SK-N-SH treated with all-trans-retinoic acid at 6 μM for 48 hours (cell line): ENCODE data around the gene FBXO17.
A peak's percentile ranks its signal among the peaks of the same experiment; 100 is the strongest.

Source experiments
- ATAC-seq: fragments of 200-7000 bp; cut with Tn5 transposase; 3 replicates; pipeline ENCODE4 v1.9.1; 2020; ENCODE audit warnings: mild to moderate bottlenecking, moderate library complexity
- ARNTL ChIP-seq: fragments of 450-650 bp; formaldehyde crosslinking; IDR thresholded peaks from 2 replicates; pipeline ENCODE4 v1.5.0; 2020; ENCODE audit warnings: low read depth, mild to moderate bottlenecking, moderate library complexity, borderline replicate concordance
- BACH2 ChIP-seq: fragments of 250-450 bp; sonication (Bioruptor Pico); IDR thresholded peaks from 2 replicates; pipeline ENCODE4 v1.9.0; 2021; ENCODE audit warnings: mild to moderate bottlenecking, borderline replicate concordance
- ESRRG ChIP-seq: fragments of 250-450 bp; sonication (Bioruptor Pico); IDR thresholded peaks from 2 replicates; pipeline ENCODE4 v1.6.1; 2021; ENCODE audit warnings: mild to moderate bottlenecking
- GLIS3 ChIP-seq: fragments of 250-450 bp; sonication (Bioruptor Pico); IDR thresholded peaks from 2 replicates; pipeline ENCODE4 v1.5.0; 2020; ENCODE audit warnings: mild to moderate bottlenecking, moderate library complexity
- ISL1 ChIP-seq: fragments of 250-450 bp; sonication (Bioruptor Pico); IDR thresholded peaks from 2 replicates; pipeline ENCODE4 v2.1.2; 2022; ENCODE audit warnings: mild to moderate bottlenecking, moderate library complexity
- OSR1 ChIP-seq: fragments of 250-450 bp; sonication (Bioruptor Pico); IDR thresholded peaks from 2 replicates; pipeline ENCODE4 v1.8.0; 2022; ENCODE audit warnings: moderate library complexity, mild to moderate bottlenecking, inconsistent platforms
- PPARA ChIP-seq: fragments of 250-450 bp; sonication (Bioruptor Pico); IDR thresholded peaks from 2 replicates; pipeline ENCODE4 v1.5.0; 2020; ENCODE audit warnings: mild to moderate bottlenecking, borderline replicate concordance
- RARB ChIP-seq: fragments of 250-450 bp; sonication (Bioruptor Pico); IDR thresholded peaks from 2 replicates; pipeline ENCODE4 v1.8.0; 2021; ENCODE audit warnings: mild to moderate bottlenecking, moderate library complexity
- TCF4 ChIP-seq: fragments of 250-450 bp; sonication (Bioruptor Pico); IDR thresholded peaks from 2 replicates; pipeline ENCODE4 v1.8.0; 2021; ENCODE audit warnings: mild to moderate bottlenecking, moderate library complexity, borderline replicate concordance
- ZC3H10 ChIP-seq: fragments of 250-450 bp; sonication (Bioruptor Pico); IDR thresholded peaks from 2 replicates; pipeline ENCODE4 v1.5.1; 2021; ENCODE audit warnings: mild to moderate bottlenecking, moderate library complexity
- ZFP30 ChIP-seq: fragments of 450-650 bp; formaldehyde crosslinking; IDR thresholded peaks from 2 replicates; pipeline ENCODE4 v1.5.0; 2022; ENCODE audit warnings: mild to moderate bottlenecking, moderate library complexity
- ZNF565 ChIP-seq: fragments of 450-650 bp; formaldehyde crosslinking; conservative IDR thresholded peaks from 2 replicates; pipeline ENCODE4 v1.5.0; 2020; ENCODE audit warnings: low read depth, mild to moderate bottlenecking, moderate library complexity
- ZNF70 ChIP-seq: fragments of 450-650 bp; formaldehyde crosslinking; IDR thresholded peaks from 2 replicates; pipeline ENCODE4 v1.5.0; 2020; ENCODE audit warnings: mild to moderate bottlenecking, moderate library complexity
- ZNF8 ChIP-seq: fragments of 450-650 bp; formaldehyde crosslinking; IDR thresholded peaks from 2 replicates; pipeline ENCODE4 v1.5.0; 2020; ENCODE audit warnings: mild to moderate bottlenecking, moderate library complexity
- TF ChIP-seq, protein P1 (sequence below): fragments of 250-450 bp; sonication (Bioruptor Pico); IDR thresholded peaks from 2 replicates; pipeline ENCODE4 v1.8.0; 2020; ENCODE audit warnings: mild to moderate bottlenecking, moderate library complexity, borderline replicate concordance
- TF ChIP-seq, protein P2 (sequence below): fragments of 250-450 bp; sonication (Bioruptor Pico); IDR thresholded peaks from 2 replicates; pipeline ENCODE4 v1.5.1; 2021; ENCODE audit warnings: mild to moderate bottlenecking, moderate library complexity
- TF ChIP-seq, protein P3 (sequence below): fragments of 250-450 bp; sonication (Bioruptor Pico); IDR thresholded peaks from 2 replicates; pipeline ENCODE4 v1.5.1; 2020; ENCODE audit warnings: low read depth, mild to moderate bottlenecking, moderate library complexity
- TF ChIP-seq, protein P4 (sequence below): fragments of 250-450 bp; sonication (Bioruptor Pico); IDR thresholded peaks from 2 replicates; pipeline ENCODE4 v1.8.0; 2021; ENCODE audit warnings: low read depth, mild to moderate bottlenecking, moderate library complexity, borderline replicate concordance
- TF ChIP-seq, protein P5 (sequence below): fragments of 250-450 bp; sonication (Bioruptor Pico); IDR thresholded peaks from 2 replicates; pipeline ENCODE4 v1.5.0; 2020; ENCODE audit warnings: mild to moderate bottlenecking, moderate library complexity

Gene FBXO17

DNA sequence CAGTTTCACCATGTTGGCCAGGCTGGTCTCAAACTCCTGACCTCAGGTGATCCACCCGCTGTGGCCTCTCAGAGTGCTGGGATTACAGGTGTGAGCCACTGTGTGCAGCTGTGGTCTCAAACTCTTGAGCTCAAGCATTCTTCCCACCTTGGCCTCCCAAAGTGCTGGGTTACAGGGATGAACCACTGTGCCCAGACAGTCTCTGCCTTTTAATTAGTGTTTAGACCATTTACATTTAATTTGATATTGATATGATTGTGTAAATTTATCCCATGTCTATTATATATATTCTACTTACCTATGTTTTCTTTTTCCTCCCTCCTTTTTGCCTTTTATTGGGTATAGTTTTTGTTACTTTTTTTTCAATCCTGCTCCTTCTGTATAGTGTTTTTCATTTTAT is 73.9 kb downstream of the FBXO17 start (continued):
- TF ChIP-seq PPARA = no peak

DNA sequence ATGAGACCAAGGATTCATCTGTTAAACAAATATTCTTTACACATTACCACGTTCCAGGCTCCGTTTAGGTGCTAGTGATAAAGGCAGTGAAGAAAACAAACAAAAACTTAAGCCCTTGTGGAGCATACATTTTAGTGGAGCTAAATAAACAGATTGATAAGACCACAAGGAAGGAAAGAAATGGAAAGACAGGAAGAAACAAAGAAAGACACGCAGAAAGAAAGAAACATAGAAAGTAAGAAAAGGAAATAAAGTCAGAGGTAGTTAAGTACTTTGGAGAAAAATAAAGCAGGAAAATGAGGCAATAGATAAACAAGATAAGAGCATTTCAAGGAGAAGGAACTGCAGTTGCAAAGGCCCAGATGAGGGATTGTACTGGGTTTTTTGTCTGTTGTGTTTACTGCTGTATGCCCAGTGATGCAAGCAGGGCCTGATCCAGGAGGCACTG is 74.8 kb downstream of the FBXO17 start:
- TF ChIP-seq OSR1 (CRISPR knock-in tag) (no peak), ISL1 (CRISPR knock-in tag) (no peak), TCF4 (CRISPR knock-in tag) (no peak), BACH2 (CRISPR knock-in tag) (no peak), GLIS3 (no peak), ZNF8 (CRISPR knock-in tag) (no peak), ZNF70 (no peak), ZC3H10 (CRISPR knock-in tag) (no peak), ARNTL (CRISPR knock-in tag) (no peak), ZNF565 (no peak), ESRRG (no peak), RARB (no peak), ZFP30 (no peak)
- TF ChIP-seq, protein P1, sequence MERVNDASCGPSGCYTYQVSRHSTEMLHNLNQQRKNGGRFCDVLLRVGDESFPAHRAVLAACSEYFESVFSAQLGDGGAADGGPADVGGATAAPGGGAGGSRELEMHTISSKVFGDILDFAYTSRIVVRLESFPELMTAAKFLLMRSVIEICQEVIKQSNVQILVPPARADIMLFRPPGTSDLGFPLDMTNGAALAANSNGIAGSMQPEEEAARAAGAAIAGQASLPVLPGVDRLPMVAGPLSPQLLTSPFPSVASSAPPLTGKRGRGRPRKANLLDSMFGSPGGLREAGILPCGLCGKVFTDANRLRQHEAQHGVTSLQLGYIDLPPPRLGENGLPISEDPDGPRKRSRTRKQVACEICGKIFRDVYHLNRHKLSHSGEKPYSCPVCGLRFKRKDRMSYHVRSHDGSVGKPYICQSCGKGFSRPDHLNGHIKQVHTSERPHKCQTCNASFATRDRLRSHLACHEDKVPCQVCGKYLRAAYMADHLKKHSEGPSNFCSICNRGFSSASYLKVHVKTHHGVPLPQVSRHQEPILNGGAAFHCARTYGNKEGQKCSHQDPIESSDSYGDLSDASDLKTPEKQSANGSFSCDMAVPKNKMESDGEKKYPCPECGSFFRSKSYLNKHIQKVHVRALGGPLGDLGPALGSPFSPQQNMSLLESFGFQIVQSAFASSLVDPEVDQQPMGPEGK (CRISPR knock-in tag) = no peak
- TF ChIP-seq, protein P2, sequence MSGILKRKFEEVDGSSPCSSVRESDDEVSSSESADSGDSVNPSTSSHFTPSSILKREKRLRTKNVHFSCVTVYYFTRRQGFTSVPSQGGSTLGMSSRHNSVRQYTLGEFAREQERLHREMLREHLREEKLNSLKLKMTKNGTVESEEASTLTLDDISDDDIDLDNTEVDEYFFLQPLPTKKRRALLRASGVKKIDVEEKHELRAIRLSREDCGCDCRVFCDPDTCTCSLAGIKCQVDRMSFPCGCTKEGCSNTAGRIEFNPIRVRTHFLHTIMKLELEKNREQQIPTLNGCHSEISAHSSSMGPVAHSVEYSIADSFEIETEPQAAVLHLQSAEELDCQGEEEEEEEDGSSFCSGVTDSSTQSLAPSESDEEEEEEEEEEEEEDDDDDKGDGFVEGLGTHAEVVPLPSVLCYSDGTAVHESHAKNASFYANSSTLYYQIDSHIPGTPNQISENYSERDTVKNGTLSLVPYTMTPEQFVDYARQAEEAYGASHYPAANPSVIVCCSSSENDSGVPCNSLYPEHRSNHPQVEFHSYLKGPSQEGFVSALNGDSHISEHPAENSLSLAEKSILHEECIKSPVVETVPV (CRISPR knock-in tag) = no peak
- TF ChIP-seq, protein P3, sequence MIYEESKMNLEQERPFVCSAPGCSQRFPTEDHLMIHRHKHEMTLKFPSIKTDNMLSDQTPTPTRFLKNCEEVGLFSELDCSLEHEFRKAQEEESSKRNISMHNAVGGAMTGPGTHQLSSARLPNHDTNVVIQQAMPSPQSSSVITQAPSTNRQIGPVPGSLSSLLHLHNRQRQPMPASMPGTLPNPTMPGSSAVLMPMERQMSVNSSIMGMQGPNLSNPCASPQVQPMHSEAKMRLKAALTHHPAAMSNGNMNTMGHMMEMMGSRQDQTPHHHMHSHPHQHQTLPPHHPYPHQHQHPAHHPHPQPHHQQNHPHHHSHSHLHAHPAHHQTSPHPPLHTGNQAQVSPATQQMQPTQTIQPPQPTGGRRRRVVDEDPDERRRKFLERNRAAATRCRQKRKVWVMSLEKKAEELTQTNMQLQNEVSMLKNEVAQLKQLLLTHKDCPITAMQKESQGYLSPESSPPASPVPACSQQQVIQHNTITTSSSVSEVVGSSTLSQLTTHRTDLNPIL (CRISPR knock-in tag) = no peak
- TF ChIP-seq, all 23 proteins: peak for 0
- no peak for ATAC-seq

DNA sequence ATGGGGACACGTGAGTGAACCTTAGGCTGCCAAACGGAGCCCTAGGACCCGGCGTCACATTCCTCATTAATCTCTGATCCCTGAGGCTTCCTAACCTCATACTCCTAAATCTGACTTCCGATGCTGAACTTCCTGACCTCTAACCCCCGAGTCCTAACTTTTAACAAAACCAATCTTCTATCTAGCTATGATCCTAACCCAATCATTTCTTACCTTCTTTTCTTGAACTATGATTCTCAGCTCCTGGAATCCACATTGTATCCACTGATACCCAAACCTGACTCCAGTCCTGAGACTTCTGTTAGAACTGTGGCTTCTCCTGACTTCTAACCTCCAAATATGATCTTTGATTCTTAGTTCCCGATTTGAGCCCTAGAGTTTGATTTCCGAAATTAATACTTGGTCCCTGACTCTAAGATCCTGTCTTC is 75.3 kb downstream of the FBXO17 start:
- ATAC-seq = no peak
- peak; percentile 47; the same call in 1 of the 2 replicates for TF ChIP-seq ZNF70
- TF ChIP-seq, protein P4, sequence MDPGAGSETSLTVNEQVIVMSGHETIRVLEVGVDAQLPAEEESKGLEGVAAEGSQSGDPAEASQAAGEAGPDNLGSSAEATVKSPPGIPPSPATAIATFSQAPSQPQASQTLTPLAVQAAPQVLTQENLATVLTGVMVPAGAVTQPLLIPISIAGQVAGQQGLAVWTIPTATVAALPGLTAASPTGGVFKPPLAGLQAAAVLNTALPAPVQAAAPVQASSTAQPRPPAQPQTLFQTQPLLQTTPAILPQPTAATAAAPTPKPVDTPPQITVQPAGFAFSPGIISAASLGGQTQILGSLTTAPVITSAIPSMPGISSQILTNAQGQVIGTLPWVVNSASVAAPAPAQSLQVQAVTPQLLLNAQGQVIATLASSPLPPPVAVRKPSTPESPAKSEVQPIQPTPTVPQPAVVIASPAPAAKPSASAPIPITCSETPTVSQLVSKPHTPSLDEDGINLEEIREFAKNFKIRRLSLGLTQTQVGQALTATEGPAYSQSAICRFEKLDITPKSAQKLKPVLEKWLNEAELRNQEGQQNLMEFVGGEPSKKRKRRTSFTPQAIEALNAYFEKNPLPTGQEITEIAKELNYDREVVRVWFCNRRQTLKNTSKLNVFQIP = no peak

DNA sequence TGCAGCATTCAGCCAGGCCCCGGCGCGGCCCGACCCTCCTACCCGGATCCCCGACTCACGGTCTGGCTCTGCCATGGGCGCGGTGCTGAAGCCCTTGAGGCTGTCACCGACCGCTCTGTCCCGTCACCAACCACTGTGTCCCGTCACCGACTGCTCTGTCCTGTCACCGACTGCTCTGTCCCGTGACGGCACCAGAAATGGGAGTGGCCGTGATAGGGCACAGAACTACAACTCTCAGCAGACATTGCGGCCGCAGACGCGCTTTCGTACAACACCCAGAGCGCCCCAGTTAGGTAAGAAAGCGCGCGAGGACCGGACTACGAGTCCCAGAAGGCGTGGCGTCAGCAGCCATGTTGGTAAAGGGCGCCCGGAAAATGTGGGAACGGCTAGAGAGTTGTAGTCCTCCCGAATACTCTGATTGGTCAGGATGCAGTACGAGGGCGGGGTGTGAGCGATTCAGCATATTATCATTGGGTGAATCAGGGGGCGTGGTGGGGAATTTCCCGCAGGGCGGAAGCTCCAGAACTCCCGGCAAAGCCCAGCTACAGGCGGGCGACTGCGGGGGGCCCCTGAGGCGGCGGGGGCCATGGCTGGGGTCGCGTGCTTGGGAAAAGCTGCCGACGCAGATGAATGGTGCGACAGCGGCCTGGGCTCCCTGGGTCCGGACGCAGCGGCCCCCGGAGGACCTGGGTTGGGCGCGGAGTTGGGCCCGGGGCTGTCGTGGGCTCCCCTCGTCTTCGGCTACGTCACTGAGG is 75.9 kb downstream of the FBXO17 start, which contains the start of the genes NFKBIB and SIRT2:
TSS of gene NFKBIB (plus strand) at position 523 of the 755 bp plus-strand sequence. CDS start at position 587, 64 bp downstream.
TSS of gene SIRT2 (minus strand) at position 172 of the 755 bp plus-strand sequence. CDS start at position 75, 97 bp downstream.
- peak; percentile 97 for ATAC-seq
- TF ChIP-seq, protein P1 (CRISPR knock-in tag) = peak; percentile 87; the same call in 1 of the 2 replicates
- TF ChIP-seq, protein P5, sequence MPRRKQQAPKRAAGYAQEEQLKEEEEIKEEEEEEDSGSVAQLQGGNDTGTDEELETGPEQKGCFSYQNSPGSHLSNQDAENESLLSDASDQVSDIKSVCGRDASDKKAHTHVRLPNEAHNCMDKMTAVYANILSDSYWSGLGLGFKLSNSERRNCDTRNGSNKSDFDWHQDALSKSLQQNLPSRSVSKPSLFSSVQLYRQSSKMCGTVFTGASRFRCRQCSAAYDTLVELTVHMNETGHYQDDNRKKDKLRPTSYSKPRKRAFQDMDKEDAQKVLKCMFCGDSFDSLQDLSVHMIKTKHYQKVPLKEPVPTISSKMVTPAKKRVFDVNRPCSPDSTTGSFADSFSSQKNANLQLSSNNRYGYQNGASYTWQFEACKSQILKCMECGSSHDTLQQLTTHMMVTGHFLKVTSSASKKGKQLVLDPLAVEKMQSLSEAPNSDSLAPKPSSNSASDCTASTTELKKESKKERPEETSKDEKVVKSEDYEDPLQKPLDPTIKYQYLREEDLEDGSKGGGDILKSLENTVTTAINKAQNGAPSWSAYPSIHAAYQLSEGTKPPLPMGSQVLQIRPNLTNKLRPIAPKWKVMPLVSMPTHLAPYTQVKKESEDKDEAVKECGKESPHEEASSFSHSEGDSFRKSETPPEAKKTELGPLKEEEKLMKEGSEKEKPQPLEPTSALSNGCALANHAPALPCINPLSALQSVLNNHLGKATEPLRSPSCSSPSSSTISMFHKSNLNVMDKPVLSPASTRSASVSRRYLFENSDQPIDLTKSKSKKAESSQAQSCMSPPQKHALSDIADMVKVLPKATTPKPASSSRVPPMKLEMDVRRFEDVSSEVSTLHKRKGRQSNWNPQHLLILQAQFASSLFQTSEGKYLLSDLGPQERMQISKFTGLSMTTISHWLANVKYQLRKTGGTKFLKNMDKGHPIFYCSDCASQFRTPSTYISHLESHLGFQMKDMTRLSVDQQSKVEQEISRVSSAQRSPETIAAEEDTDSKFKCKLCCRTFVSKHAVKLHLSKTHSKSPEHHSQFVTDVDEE = 0 out of 2 replicates have a peak, but pooled peaks have one; percentile 68
- TF ChIP-seq ISL1 (CRISPR knock-in tag) = no peak
